Activated B cell treated with CpG ODN at 0.5 μM for 24 hours (primary cell): Measurements from ENCODE around the gene CKAP4. TPM values are rescaled to one million over a fixed set of nuclear protein-coding genes. Genes with fewer than 3 reads are reported as not detected.
A peak's percentile ranks its signal among the peaks of the same experiment; 100 is the strongest.

Experiments used
- ATAC-seq: fragments of 200-7000 bp; cut with Tn5 transposase; one replicate; pipeline ENCODE4 v1.10.0; 2021; ENCODE audit warnings: low read depth, mild to moderate bottlenecking, moderate library complexity
- CTCF ChIA-PET: fragments of 350-600 bp; sonication (Branson Sonifier 250); formaldehyde crosslinking; loops from one replicate; lab custom pipeline; 2021; ENCODE audit warnings: antibody characterized with exemption; lab: Charles Lee
- POLR2A ChIA-PET: fragments of 350-600 bp; sonication (Branson Sonifier 250); formaldehyde crosslinking; loops from one replicate; lab custom pipeline; 2021; ENCODE audit warnings: antibody characterized with exemption; lab: Charles Lee
- DNase-seq: peaks from one replicate; pipeline ENCODE4 v3.0.0; 2022
- H3K27ac Mint-ChIP-seq: one replicate; pipeline ENCODE4 v1.8.0; 2020; ENCODE audit warnings: mixed read lengths
- H3K27me3 Mint-ChIP-seq: one replicate; pipeline ENCODE4 v1.8.0; 2021; ENCODE audit warnings: mixed read lengths
- H3K36me3 Mint-ChIP-seq: one replicate; pipeline ENCODE4 v1.8.0; 2021; ENCODE audit warnings: low read depth, mixed read lengths
- H3K4me1 Mint-ChIP-seq: one replicate; pipeline ENCODE4 v1.8.0; 2021; ENCODE audit warnings: mixed read lengths
- H3K4me3 Mint-ChIP-seq: one replicate; pipeline ENCODE4 v1.8.0; 2020; ENCODE audit warnings: mild to moderate bottlenecking, mixed read lengths
- H3K9me3 Mint-ChIP-seq: one replicate; pipeline ENCODE4 v1.8.0; 2020; ENCODE audit warnings: mixed read lengths
- intact Hi-C: fragments of 100-400 bp; cut with micrococcal nuclease; formaldehyde crosslinking; loops from one replicate; pipeline ENCODE4 v1.15.1; 2024
- total RNA-seq: library from RNA; stranded (reverse); gene quantifications from 2 replicates; pipeline ENCODE4 v1.2.3, GENCODE V29; 2022
- TF ChIP-seq, protein P1 (sequence below): fragments of 200-600 bp; IDR thresholded peaks from one replicate; pipeline ENCODE4 v1.8.0; 2022; ENCODE audit warnings: antibody characterized with exemption, mild to moderate bottlenecking

Gene CKAP4
- total RNA-seq, 1 donor from 2014 or later = 15.9 TPM

DNA sequence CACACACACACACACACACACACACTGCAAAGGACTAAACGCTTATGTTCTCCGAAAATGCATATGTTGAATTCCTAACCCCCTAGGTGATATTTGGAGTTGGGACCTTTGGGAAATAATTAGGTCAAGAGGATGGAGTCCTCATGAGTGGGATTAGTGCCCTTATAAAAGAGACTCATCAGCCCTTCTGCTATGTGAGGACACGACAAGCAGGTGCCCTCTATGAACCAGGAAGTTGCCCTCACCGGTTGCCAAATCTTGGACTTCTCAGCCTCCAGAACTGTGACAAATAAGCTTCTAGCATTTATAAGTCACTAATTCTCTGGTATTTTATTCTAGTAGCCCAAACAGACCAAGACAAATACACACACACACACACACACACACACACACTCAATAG is 34.0 kb upstream of the CKAP4 start:
- DNase-seq = no peak
- Mint-ChIP-seq H3K36me3 (peaks cover 3% of the 10 kb centered on the region), H3K4me3 (no peak overlapping the region), H3K27me3 (peaks cover 5% of the 10 kb centered on the region), H3K9me3 (peaks cover 4% of the 10 kb centered on the region), H3K27ac (no peak overlapping the region), H3K4me1 (peaks cover 31% of the 10 kb centered on the region)
- CTCF ChIA-PET = interaction anchor here (0.9 to 4.1 kb wide), 20 partner anchors 8 to 861 kb away, joined by 3 to 140 read pairs (median 7); partner anchors contain the start of genes CKAP4, POLR3B, TCP11L2 and TMEM263
- intact Hi-C loops = loop anchor here (1.0 to 2.0 kb wide), 5 partner anchors 9 to 861 kb away; no protein-coding TSS in a partner anchor
- POLR2A ChIA-PET = interaction anchor here (1.4 to 1.9 kb wide), 4 partner anchors 21 to 55 kb away, joined by 4 to 25 read pairs (median 12); partner anchors contain the start of gene TCP11L2
- ATAC-seq = no peak
- TF ChIP-seq, protein P1, sequence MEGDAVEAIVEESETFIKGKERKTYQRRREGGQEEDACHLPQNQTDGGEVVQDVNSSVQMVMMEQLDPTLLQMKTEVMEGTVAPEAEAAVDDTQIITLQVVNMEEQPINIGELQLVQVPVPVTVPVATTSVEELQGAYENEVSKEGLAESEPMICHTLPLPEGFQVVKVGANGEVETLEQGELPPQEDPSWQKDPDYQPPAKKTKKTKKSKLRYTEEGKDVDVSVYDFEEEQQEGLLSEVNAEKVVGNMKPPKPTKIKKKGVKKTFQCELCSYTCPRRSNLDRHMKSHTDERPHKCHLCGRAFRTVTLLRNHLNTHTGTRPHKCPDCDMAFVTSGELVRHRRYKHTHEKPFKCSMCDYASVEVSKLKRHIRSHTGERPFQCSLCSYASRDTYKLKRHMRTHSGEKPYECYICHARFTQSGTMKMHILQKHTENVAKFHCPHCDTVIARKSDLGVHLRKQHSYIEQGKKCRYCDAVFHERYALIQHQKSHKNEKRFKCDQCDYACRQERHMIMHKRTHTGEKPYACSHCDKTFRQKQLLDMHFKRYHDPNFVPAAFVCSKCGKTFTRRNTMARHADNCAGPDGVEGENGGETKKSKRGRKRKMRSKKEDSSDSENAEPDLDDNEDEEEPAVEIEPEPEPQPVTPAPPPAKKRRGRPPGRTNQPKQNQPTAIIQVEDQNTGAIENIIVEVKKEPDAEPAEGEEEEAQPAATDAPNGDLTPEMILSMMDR = no peak

- intact Hi-C loops = no loop called here
- POLR2A ChIA-PET = interaction anchor here (1.4 to 1.9 kb wide), 4 partner anchors 21 to 54 kb away, joined by 4 to 25 read pairs (median 12); partner anchors contain the start of gene TCP11L2
- H3K4me3 Mint-ChIP-seq = no peak overlapping the region
- DNase-seq = no peak
- no peak for ATAC-seq
- CTCF ChIA-PET = interaction anchor here (1.4 to 4.1 kb wide), 12 partner anchors 8 to 675 kb away, joined by 3 to 140 read pairs (median 10); partner anchors contain the start of genes CKAP4 and TMEM263
- H3K27ac Mint-ChIP-seq = no peak overlapping the region
- TF ChIP-seq, protein P1 = no peak
- H3K27me3 Mint-ChIP-seq = peaks cover 5% of the 10 kb centered on the region
- H3K9me3 Mint-ChIP-seq = peaks cover 4% of the 10 kb centered on the region
- peaks cover 35% of the 10 kb centered on the region for H3K4me1 Mint-ChIP-seq
- peaks cover 3% of the 10 kb centered on the region for H3K36me3 Mint-ChIP-seq
Observed at GRCh38 chr12:106281056-106281782, 33.4 kb upstream of the CKAP4 start.

DNA sequence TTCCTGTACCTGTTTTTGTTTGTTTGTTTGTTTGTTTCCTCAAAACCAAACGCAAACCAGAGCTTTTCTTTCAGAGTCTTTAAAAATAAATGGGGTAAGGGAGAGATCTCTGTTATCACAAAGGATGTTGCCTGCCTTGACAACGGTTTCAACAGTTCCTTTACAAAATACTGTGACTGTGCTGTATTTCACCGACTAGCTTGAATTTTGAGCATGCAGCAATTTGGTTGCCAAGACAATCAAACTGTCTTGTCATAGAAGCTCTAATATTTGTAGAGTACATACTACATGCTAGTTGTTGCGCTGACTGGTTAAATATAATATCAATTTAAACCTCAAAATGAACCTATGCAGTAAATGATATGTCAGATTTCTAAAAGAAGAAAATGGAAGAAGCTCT is 32.3 kb upstream of the CKAP4 start:
- ATAC-seq (no peak), DNase-seq (no peak)
- intact Hi-C loops = no loop called here
- CTCF ChIA-PET = interaction anchor here (0.9 to 3.9 kb wide), 3 partner anchors 53 to 87 kb away, joined by 3 to 45 read pairs (median 5); no protein-coding TSS in a partner anchor
- Mint-ChIP-seq H3K4me3 (no peak overlapping the region), H3K27ac (no peak overlapping the region), H3K9me3 (peaks cover 4% of the 10 kb centered on the region), H3K36me3 (peaks cover 3% of the 10 kb centered on the region), H3K4me1 (peaks cover 37% of the 10 kb centered on the region), H3K27me3 (peaks cover 5% of the 10 kb centered on the region)
- TF ChIP-seq, protein P1 = no peak
- POLR2A ChIA-PET = interaction anchor here (0.8 kb wide), 1 partner anchor 22 kb away, joined by 3 read pairs; the partner anchor contains the start of gene TCP11L2

DNA sequence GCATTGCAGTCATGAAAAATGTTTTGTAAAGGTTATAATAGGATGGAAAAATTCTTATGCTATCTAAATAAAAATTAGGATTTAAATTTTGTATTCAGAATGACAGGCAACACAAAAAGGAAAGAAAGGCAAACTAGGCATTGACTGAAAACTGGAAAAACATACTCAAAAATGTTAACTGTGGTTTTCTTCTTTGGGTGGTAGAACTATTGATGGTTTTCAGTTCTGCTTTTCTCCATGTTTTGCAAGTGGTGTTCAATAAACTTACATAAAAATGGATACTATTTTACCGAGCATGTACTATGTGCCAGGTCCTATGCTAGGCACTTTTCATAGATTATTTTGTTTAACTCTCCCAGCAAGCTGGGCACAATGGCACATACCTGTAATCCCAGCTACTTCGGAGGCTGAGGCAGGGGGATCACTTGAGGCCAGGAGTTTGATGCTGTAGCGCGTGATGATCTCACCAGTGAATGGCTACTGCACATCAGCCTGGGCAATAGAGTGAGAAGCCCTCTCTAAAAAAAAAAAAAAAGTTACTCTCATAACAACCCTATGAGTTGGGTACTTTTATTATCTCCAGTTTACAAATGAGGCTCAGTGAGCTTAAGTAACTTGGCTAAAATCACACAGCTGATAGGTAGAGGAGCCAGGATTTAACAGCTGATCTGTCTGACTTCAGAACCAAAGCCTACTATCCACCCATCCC is 28.4 kb upstream of the CKAP4 start:
- TF ChIP-seq, protein P1 = no peak
- no peaks in the 10 kb centered on the region for H3K9me3 Mint-ChIP-seq
- peaks cover 41% of the 10 kb centered on the region for H3K4me1 Mint-ChIP-seq
- H3K27me3 Mint-ChIP-seq = peaks cover 3% of the 10 kb centered on the region
- ATAC-seq (peak; percentile 92), DNase-seq (peak; percentile 29)
- peak overlapping the region; percentile 73 for H3K4me3 Mint-ChIP-seq
- POLR2A ChIA-PET = interaction anchor here (0.6 to 3.0 kb wide), 6 partner anchors 26 to 49 kb away, joined by 3 to 22 read pairs (median 5); partner anchors contain the start of genes CKAP4 and TCP11L2
- CTCF ChIA-PET = interaction anchor here (0.8 to 1.8 kb wide), 3 partner anchors 27 to 52 kb away, joined by 3 to 12 read pairs (median 5); no protein-coding TSS in a partner anchor
- intact Hi-C loops = loop anchor here (1.0 kb wide), 3 partner anchors 10 to 28 kb away; partner anchors contain the start of genes CKAP4 and TCP11L2
- H3K36me3 Mint-ChIP-seq = no peaks in the 10 kb centered on the region
- peak overlapping the region; percentile 89 for H3K27ac Mint-ChIP-seq
